ENCODE results near the gene TBK1.
"Not testable (repeated sequence)": the region's sequence is repeated elsewhere in the genome, so short reads cannot be mapped to it uniquely, and the experiment has no call there.

The TBK1 gene

GRCh38 chr12:64506955-64507354, 55.0 kb downstream of the TBK1 start:
- Mint-ChIP-seq H3K4me3 (peak overlapping the region; percentile 18 to 71 (median 46)), H3K27ac (peak overlapping the region in 2 of 3 experiments; percentile 28 to 60), H3K4me1 (peaks cover 25% of the 10 kb centered on the region), H3K9me3 (no peaks in the 10 kb centered on the region), H3K36me3 (ENCODE audit: low read depth) (no peaks in the 10 kb centered on the region), H3K27me3 (ENCODE audit: low read depth) (no peaks in the 10 kb centered on the region)
- TF ChIP-seq, protein P1, sequence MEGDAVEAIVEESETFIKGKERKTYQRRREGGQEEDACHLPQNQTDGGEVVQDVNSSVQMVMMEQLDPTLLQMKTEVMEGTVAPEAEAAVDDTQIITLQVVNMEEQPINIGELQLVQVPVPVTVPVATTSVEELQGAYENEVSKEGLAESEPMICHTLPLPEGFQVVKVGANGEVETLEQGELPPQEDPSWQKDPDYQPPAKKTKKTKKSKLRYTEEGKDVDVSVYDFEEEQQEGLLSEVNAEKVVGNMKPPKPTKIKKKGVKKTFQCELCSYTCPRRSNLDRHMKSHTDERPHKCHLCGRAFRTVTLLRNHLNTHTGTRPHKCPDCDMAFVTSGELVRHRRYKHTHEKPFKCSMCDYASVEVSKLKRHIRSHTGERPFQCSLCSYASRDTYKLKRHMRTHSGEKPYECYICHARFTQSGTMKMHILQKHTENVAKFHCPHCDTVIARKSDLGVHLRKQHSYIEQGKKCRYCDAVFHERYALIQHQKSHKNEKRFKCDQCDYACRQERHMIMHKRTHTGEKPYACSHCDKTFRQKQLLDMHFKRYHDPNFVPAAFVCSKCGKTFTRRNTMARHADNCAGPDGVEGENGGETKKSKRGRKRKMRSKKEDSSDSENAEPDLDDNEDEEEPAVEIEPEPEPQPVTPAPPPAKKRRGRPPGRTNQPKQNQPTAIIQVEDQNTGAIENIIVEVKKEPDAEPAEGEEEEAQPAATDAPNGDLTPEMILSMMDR (IDR thresholded peaks at IDR 0.05; ENCODE audit: unreplicated experiment in 3 of 3), result no peak

DNA sequence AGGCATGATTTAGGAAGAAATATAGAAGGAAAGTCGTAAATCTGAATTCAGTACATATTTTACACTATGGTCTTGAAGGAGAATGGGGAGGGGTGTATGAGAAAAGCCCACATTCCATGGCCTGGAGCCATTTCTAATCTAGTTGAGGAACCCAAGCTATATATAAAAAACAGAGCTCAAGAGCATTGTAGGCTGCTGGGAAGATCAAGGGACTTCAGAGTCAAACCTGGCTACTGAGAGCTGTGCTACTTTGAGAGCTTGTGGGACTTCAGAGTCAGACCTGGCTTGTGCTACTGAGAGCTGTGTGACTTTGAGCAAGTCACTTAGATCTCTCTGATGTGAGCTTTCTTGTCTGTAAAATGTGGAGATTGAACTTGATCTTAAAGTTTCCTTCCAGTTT, 58.7 kb downstream of the TBK1 start:
- TF ChIP-seq, protein P1 (IDR thresholded peaks at IDR 0.05; ENCODE audit: unreplicated experiment in 3 of 3), result no peak
- Mint-ChIP-seq H3K9me3 (no peaks in the 10 kb centered on the region), H3K4me3 (no peak overlapping the region), H3K4me1 (peaks cover 25% of the 10 kb centered on the region), H3K36me3 (ENCODE audit: low read depth) (no peaks in the 10 kb centered on the region), H3K27me3 (ENCODE audit: low read depth) (no peaks in the 10 kb centered on the region), H3K27ac (peak overlapping the region in 1 of 3 experiments; percentile 5)

GRCh38 chr12:64518396-64518795, 66.5 kb downstream of the TBK1 start:
- TF ChIP-seq, protein P1 (IDR thresholded peaks at IDR 0.05; ENCODE audit: unreplicated experiment in 3 of 3), result no peak
- Mint-ChIP-seq H3K27ac (no peak overlapping the region), H3K27me3 (ENCODE audit: low read depth) (peaks cover 4% of the 10 kb centered on the region), H3K36me3 (ENCODE audit: low read depth) (no peaks in the 10 kb centered on the region), H3K4me3 (no peak overlapping the region), H3K9me3 (no peaks in the 10 kb centered on the region), H3K4me1 (peaks cover 12% of the 10 kb centered on the region)

- no peaks in the 10 kb centered on the region for H3K36me3 Mint-ChIP-seq (ENCODE audit: low read depth)
- H3K4me3 Mint-ChIP-seq, result no peak overlapping the region
- no peak overlapping the region for H3K27ac Mint-ChIP-seq
- no peaks in the 10 kb centered on the region for H3K9me3 Mint-ChIP-seq
- TF ChIP-seq, protein P1 (IDR thresholded peaks at IDR 0.05; ENCODE audit: unreplicated experiment in 3 of 3), result no peak
- peaks cover 10% of the 10 kb centered on the region for H3K27me3 Mint-ChIP-seq (ENCODE audit: low read depth)
- peaks cover 17% of the 10 kb centered on the region for H3K4me1 Mint-ChIP-seq
These were observed 69.9 kb downstream of the TBK1 start for GRCh38 chr12:64521833-64522232.

- H3K27me3 Mint-ChIP-seq (ENCODE audit: low read depth), result peaks cover 10% of the 10 kb centered on the region
- no peaks in the 10 kb centered on the region for H3K36me3 Mint-ChIP-seq (ENCODE audit: low read depth)
- no peak overlapping the region for H3K27ac Mint-ChIP-seq
- TF ChIP-seq, protein P1 (IDR thresholded peaks at IDR 0.05; ENCODE audit: unreplicated experiment in 3 of 3), result no peak
- H3K9me3 Mint-ChIP-seq, result no peaks in the 10 kb centered on the region
- H3K4me3 Mint-ChIP-seq, result no peak overlapping the region
- peaks cover 17% of the 10 kb centered on the region for H3K4me1 Mint-ChIP-seq
These were observed 70.4 kb downstream of the TBK1 start for GRCh38 chr12:64522316-64522715.

- TF ChIP-seq, protein P1 (IDR thresholded peaks at IDR 0.05; ENCODE audit: unreplicated experiment in 3 of 3), result no peak
- Mint-ChIP-seq H3K27me3 (ENCODE audit: low read depth) (peaks cover 10% of the 10 kb centered on the region), H3K36me3 (ENCODE audit: low read depth) (no peaks in the 10 kb centered on the region), H3K4me3 (no peak overlapping the region), H3K9me3 (no peaks in the 10 kb centered on the region), H3K4me1 (peaks cover 17% of the 10 kb centered on the region), H3K27ac (no peak overlapping the region)
These were observed 70.9 kb downstream of the TBK1 start for GRCh38 chr12:64522807-64523206.

- not testable (repeated sequence) for H3K36me3 Mint-ChIP-seq (ENCODE audit: low read depth); H3K4me3 Mint-ChIP-seq; H3K27ac Mint-ChIP-seq; H3K9me3 Mint-ChIP-seq
- Mint-ChIP-seq H3K27me3 (ENCODE audit: low read depth) (peaks cover 10% of the 10 kb centered on the region), H3K4me1 (peaks cover 17% of the 10 kb centered on the region)
These were observed 71.9 kb downstream of the TBK1 start for GRCh38 chr12:64523565-64524444.
